Ovary (tissue), 9 donors: ENCODE measurements around the gene ELOA. TPM values are rescaled to one million over a fixed set of nuclear protein-coding genes. Genes with fewer than 3 reads are reported as not detected.

Experiments used
- DNase-seq, 5 donors: peaks; one replicate each; pipeline ENCODE4 v3.0.0-alpha.2; 2019 to 2020
- H3K27ac ChIP-seq, 2 donors: fragments of 200-600 bp; one replicate each; pipeline versions ENCODE4 v1.5.1 to v1.8.0; 2019 to 2022
- H3K27me3 ChIP-seq: fragments of 200-600 bp; one replicate; pipeline ENCODE4 v1.8.0; 2022
- H3K36me3 ChIP-seq: fragments of 200-600 bp; sonication (generic); one replicate; pipeline ENCODE4 v1.5.1; 2019
- H3K4me1 ChIP-seq: one replicate; pipeline ENCODE4 v1.8.1; 2013; ENCODE audit warnings: mild to moderate bottlenecking, moderate library complexity; ENCODE audit not compliant: insufficient read depth
- H3K4me3 ChIP-seq: fragments of 200-600 bp; sonication (generic); one replicate; pipeline ENCODE4 v1.5.1; 2017
- H3K9me3 ChIP-seq, 2 donors: fragments of 200-600 bp in 1 of 2; sonication (generic) in 1 of 2; one replicate each; pipeline versions ENCODE4 v1.5.1 to v1.8.1; 2013 to 2019; ENCODE audit warnings: mild to moderate bottlenecking in 1 of 2, moderate library complexity in 1 of 2
- EP300 ChIP-seq: sonication (generic); formaldehyde crosslinking; IDR thresholded peaks from one replicate; pipeline ENCODE4 v1.6.1; 2017; ENCODE audit warnings: antibody characterized with exemption
- POLR2A ChIP-seq: fragments of 450-650 bp; IDR thresholded peaks from one replicate; pipeline ENCODE4 v1.6.1; 2017; ENCODE audit warnings: antibody characterized with exemption, mild to moderate bottlenecking, moderate library complexity
- WGBS, 3 donors: extraction: QIAGEN DNeasy Blood & Tissue Kit in 1 of 3; methylation state at CpG; one replicate each; pipeline versions ENCODE4 v1.1.5 to v1.1.7; 2013 to 2017; 5-methylcytosine and 5-hydroxymethylcytosine counted together
- intact Hi-C, 4 donors: fragments of 100-400 bp; cut with DNase I; formaldehyde crosslinking; loops; one replicate each; pipeline versions ENCODE4 v1.11.0 to v1.15.1; 2022 to 2023
- polyA plus RNA-seq, 2 donors: library from polyadenylated mRNA; stranded (reverse); fragments of 200-250 nt in 1 of 2; fragments of 350-450 nt in 1 of 2; fragmentation: Illumina TruSeq in 1 of 2; extraction: RNeasy Lipid Tissue Mini Kit (QIAGEN cat#74804) in 1 of 2; gene quantifications; one replicate each; pipeline ENCODE4 v1.2.3, GENCODE V29; 2013 to 2014
- total RNA-seq, 7 donors: library from RNA; depleted of rRNA in 2 of 7; stranded (reverse); fragments of >200 nt in 2 of 7; fragmentation: NEBNext Ultra II Directional in 3 of 7; extraction: Animal tissue kit (Norgen Biotek cat#: 25700) in 3 of 7; gene quantifications; one replicate each; pipeline versions ENCODE4 v1.1.0 to v1.2.4, GENCODE V29; 2016 to 2023
- TF ChIP-seq, protein P1 (sequence below), 3 donors: fragments of 450-650 bp in 2 of 3; fragments of 200-600 bp in 1 of 3; IDR thresholded peaks; one replicate each; pipeline versions ENCODE4 v1.5.1 to v1.8.0; 2016 to 2022; ENCODE audit warnings: antibody characterized with exemption in 3 of 3, mild to moderate bottlenecking in 1 of 3
- donor health status: DM: no; HTN: no; CAD: no; lungs with moderate emphysema.
- donor health status: DM: no; HTN: no; CAD: no.
- donor health status: Bipolar disorder and iron deficiency.
- donor health status: DM: yes; HTN: yes; CAD: no.
- donor health status: DM: no; HTN: no; CAD: no.
- donor health status: DM: yes; HTN: yes; CAD: no.

ELOA gene
- total and polyA plus RNA-seq, 9 donors: 13.0 to 38.0 (median 27.3) TPM

GRCh38 chr1:23772854-23773242, 29.6 kb downstream of the ELOA start:
- WGBS, 3 donors: 86 to 90% (median 88%) methylated on average over 10 of the region's 10 CpGs
- Histone ChIP-seq H3K4me3 (no peak overlapping the region), H3K27me3 (no peaks in the 10 kb centered on the region), H3K27ac (no peak overlapping the region), H3K4me1 (peaks cover 5% of the 10 kb centered on the region), H3K9me3 (no peaks in the 10 kb centered on the region), H3K36me3 (no peaks in the 10 kb centered on the region)
- no peak for DNase-seq
- intact Hi-C loops: loop anchor here in 1 of 4 donors (10.0 kb wide), 1 partner anchor 242 kb away; no protein-coding TSS in a partner anchor
- TF ChIP-seq, protein P1, sequence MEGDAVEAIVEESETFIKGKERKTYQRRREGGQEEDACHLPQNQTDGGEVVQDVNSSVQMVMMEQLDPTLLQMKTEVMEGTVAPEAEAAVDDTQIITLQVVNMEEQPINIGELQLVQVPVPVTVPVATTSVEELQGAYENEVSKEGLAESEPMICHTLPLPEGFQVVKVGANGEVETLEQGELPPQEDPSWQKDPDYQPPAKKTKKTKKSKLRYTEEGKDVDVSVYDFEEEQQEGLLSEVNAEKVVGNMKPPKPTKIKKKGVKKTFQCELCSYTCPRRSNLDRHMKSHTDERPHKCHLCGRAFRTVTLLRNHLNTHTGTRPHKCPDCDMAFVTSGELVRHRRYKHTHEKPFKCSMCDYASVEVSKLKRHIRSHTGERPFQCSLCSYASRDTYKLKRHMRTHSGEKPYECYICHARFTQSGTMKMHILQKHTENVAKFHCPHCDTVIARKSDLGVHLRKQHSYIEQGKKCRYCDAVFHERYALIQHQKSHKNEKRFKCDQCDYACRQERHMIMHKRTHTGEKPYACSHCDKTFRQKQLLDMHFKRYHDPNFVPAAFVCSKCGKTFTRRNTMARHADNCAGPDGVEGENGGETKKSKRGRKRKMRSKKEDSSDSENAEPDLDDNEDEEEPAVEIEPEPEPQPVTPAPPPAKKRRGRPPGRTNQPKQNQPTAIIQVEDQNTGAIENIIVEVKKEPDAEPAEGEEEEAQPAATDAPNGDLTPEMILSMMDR (IDR thresholded peaks at IDR 0.05): no peak
- no peak for TF ChIP-seq EP300
- TF ChIP-seq POLR2A: no peak

DNA sequence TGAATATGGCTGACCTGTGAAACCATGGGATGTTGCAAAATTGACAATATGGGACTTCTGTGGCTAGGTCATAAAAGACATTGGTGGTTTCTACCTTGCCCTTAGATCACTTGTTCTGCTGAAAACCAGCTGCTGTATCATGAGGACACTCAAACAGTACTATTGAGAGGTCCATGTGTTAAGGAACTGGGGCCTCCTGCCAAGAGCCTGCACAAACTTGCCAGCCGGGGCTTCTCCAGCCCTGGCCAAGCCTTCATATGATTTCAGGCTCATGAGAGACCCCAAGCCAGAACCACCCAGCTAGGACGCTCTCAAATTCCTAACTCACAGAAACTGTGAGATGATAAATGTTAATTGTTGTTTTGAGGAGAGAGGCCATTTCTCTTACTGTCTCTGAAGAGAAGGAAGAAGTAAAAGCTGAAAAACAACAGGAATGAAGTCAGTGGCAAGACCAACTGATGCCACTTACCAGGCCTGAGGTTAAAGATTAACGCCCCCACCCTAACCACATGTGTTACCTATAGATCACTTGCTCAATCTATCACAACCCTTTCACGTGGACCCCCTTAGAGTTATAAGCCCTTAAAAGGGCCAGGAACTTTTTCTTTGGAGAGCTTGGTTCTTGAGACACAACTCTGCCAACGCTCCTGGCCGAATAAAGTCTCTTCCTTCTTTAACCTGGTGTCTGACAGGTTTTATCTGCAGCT, 31.1 kb downstream of the ELOA start:
- Histone ChIP-seq H3K36me3 (no peaks in the 10 kb centered on the region), H3K4me3 (no peak overlapping the region), H3K9me3 (no peaks in the 10 kb centered on the region), H3K4me1 (peaks cover 8% of the 10 kb centered on the region), H3K27me3 (no peaks in the 10 kb centered on the region), H3K27ac (no peak overlapping the region)
- intact Hi-C loops: loop anchor here in 1 of 4 donors (10.0 kb wide), 1 partner anchor 240 kb away; no protein-coding TSS in a partner anchor
- 68 to 80% (median 74%) methylated on average over 6 of the region's 6 CpGs for WGBS, 3 donors
- no peak for DNase-seq
- no peak for TF ChIP-seq POLR2A
- no peak for TF ChIP-seq EP300
- TF ChIP-seq, protein P1 (IDR thresholded peaks at IDR 0.05): no peak

DNA sequence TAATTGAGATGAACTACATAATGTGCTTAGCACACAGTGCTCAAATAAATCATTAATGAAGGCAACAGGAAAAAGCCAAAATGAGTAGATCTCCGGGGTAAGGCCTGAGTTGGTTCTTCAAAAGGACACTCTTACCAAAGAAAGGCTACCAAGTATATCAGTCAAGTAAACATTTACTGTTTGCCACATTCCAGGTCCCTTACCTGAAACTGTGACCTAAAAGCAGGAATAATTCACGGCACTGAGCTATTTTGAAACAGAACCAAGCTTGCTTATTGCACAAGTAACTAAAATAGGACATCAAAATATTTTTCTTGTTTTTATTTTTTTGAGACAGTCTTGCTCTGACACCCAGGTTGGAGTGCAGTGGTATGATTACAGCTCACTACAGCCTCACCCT, 32.9 kb downstream of the ELOA start:
- H3K4me3 ChIP-seq: no peak overlapping the region
- H3K4me1 ChIP-seq: peaks cover 9% of the 10 kb centered on the region
- WGBS, 3 donors: 81 to 87% (median 83%) methylated on average over 2 of the region's 2 CpGs
- H3K36me3 ChIP-seq: no peaks in the 10 kb centered on the region
- TF ChIP-seq, protein P1 (IDR thresholded peaks at IDR 0.05): no peak
- TF ChIP-seq EP300 (no peak), POLR2A (no peak)
- no peaks in the 10 kb centered on the region for H3K9me3 ChIP-seq
- DNase-seq: no peak
- intact Hi-C loops: loop anchor here in 2 of 4 donors (5.0 to 10.0 kb wide), 3 partner anchors 91 to 239 kb away; partner anchors contain the start of gene FUCA1 (in 1 of the 2)
- H3K27me3 ChIP-seq: no peaks in the 10 kb centered on the region
- no peak overlapping the region for H3K27ac ChIP-seq

DNA sequence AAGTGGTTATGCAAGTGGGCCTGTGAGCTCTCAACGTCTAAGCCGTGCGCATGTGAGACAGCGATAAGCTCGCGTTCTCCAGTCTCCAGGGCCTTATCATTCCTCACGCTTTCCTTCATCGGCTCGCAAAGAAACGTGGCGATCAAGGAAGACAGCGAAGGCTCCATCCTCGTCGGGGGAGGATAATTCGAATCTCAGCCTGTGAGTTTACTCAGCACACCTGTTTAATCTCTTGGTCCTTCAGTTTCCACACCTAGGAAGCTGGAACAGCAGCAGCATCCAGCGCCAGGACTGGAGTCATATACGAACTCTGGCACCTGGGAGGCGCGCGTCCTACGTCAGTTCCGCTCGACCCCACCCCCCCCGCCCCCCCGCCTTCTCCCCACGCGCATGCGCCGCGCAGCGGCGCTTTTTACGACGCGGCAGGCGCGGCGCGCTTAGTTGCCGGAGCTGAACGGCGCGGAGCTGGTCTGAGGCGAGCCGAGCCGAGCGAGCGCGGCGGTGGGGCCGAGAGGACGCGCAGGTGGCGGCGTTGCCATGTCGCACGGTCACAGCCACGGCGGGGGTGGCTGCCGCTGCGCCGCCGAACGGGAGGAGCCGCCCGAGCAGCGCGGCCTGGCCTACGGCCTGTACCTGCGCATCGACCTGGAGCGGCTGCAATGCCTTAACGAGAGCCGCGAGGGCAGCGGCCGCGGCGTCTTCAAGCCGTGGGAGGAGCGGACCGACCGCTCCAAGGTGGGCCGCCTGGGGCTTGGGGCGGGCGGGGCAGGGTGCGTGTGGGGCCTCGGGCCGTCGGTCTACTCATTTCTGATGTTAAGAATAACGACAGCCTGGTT, 34.9 kb downstream of the ELOA start, which contains the start of gene PITHD1:
Gene PITHD1 (plus strand): TSS at position 440 of the 836 bp plus-strand sequence. CDS start 98 bp downstream, at position 538.
- no peaks in the 10 kb centered on the region for H3K9me3 ChIP-seq
- H3K4me3 ChIP-seq: peak within 1 kb of the TSS; percentile 97
- peak; percentile 6 for TF ChIP-seq EP300
- TF ChIP-seq POLR2A: peak; percentile 89
- TF ChIP-seq, protein P1 (IDR thresholded peaks at IDR 0.05): no peak
- peak within 1 kb of the TSS; percentile 74 to 84 for H3K27ac ChIP-seq
- peaks cover 9% of the 10 kb centered on the region for H3K4me1 ChIP-seq
- intact Hi-C loops: loop anchor here in 2 of 4 donors (5.0 to 10.0 kb wide), 3 partner anchors 89 to 237 kb away; partner anchors contain the start of gene FUCA1 (in 1 of the 2)
- DNase-seq: peak; percentile 81 to 88 (median 86)
- H3K27me3 ChIP-seq: no peaks in the 10 kb centered on the region
- 0% methylated on average over 68 to 91 of the region's 91 CpGs for WGBS, 3 donors
- no peaks in the 10 kb centered on the region for H3K36me3 ChIP-seq
